ENCODE results near the gene ZNF275. TPM values are rescaled to one million over a fixed set of nuclear protein-coding genes. Genes with fewer than 3 reads are reported as not detected.

ZNF275 gene
- total and polyA plus RNA-seq, 2 donors (not counting 1 experiment from before 2014, with no cell fraction given), result 8.8 to 17.6 TPM

- DNase-seq, result no peak
- TF ChIP-seq, protein P1, sequence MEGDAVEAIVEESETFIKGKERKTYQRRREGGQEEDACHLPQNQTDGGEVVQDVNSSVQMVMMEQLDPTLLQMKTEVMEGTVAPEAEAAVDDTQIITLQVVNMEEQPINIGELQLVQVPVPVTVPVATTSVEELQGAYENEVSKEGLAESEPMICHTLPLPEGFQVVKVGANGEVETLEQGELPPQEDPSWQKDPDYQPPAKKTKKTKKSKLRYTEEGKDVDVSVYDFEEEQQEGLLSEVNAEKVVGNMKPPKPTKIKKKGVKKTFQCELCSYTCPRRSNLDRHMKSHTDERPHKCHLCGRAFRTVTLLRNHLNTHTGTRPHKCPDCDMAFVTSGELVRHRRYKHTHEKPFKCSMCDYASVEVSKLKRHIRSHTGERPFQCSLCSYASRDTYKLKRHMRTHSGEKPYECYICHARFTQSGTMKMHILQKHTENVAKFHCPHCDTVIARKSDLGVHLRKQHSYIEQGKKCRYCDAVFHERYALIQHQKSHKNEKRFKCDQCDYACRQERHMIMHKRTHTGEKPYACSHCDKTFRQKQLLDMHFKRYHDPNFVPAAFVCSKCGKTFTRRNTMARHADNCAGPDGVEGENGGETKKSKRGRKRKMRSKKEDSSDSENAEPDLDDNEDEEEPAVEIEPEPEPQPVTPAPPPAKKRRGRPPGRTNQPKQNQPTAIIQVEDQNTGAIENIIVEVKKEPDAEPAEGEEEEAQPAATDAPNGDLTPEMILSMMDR (IDR thresholded peaks at IDR 0.05), result no peak
- no peak for TF ChIP-seq EZH2 (IDR thresholded peaks at IDR 0.05; ENCODE audit: borderline replicate concordance, insufficient read depth, low read depth, low read length, poor library complexity, severe bottlenecking)
- Histone ChIP-seq H3K36me3 (replicated peaks in 1 of 2; ENCODE audit: control extremely low read depth in 1 of 2, control insufficient read depth in 1 of 2, extremely low read depth in 1 of 2, insufficient read depth in 2 of 2, low read length in 1 of 2) (no peaks in the 10 kb centered on the region), H3K9ac (ENCODE audit: low read length) (no peak overlapping the region), H3K79me2 (ENCODE audit: control insufficient read depth, insufficient read depth, low read length) (no peaks in the 10 kb centered on the region), H3K4me1 (ENCODE audit: control insufficient read depth in 2 of 2, insufficient read depth in 2 of 2, low read length in 2 of 2) (no peaks in the 10 kb centered on the region), H4K20me1 (ENCODE audit: control insufficient read depth, insufficient read depth, low read length, poor library complexity, severe bottlenecking) (no peaks in the 10 kb centered on the region), H3K27me3 (replicated peaks in 1 of 4; ENCODE audit: control extremely low read depth in 1 of 4, control insufficient read depth in 3 of 4, insufficient read depth in 4 of 4, low read length in 3 of 4) (no peaks in the 10 kb centered on the region), H3K9me3 (ENCODE audit: control extremely low read depth in 1 of 3, control insufficient read depth in 2 of 3, insufficient read depth in 1 of 3, low read length in 2 of 3) (no peaks in the 10 kb centered on the region), H3K4me3 (ENCODE audit: control extremely low read depth in 1 of 5, extremely low read depth in 1 of 5, insufficient read depth in 1 of 5, low read depth in 2 of 5, low read length in 4 of 5) (no peak overlapping the region), H3K27ac (ENCODE audit: low read length in 2 of 2) (no peak overlapping the region), H3K4me2 (replicated peaks; ENCODE audit: low read depth, low read length, poor library complexity, severe bottlenecking) (no peak overlapping the region), H2AFZ (ENCODE audit: insufficient read depth, low read depth, low read length, poor library complexity, severe bottlenecking) (no peak overlapping the region)
- no peak for ATAC-seq (ENCODE audit: low read depth)
- intact Hi-C loops (cut with micrococcal nuclease), result no loop called here
- Mint-ChIP-seq H3K27ac (no peak overlapping the region), H3K9me3 (ENCODE audit: insufficient read depth) (no peaks in the 10 kb centered on the region), H3K4me1 (no peaks in the 10 kb centered on the region), H3K4me3 (no peak overlapping the region), H3K27me3 (no peaks in the 10 kb centered on the region)
- CTCF ChIA-PET, result no interaction called here
- WGBS (ENCODE audit: insufficient coverage), result no CpG with 5 or more reads among the region's 5 CpGs
- POLR2A ChIA-PET, result no interaction called here
These were observed 52.1 kb downstream of the ZNF275 start for GRCh38 chrX:153386097-153386496.

- no peaks in the 10 kb centered on the region for H3K4me1 Mint-ChIP-seq
- no peak for DNase-seq
- Histone ChIP-seq H3K9me3 (ENCODE audit: control extremely low read depth in 1 of 3, control insufficient read depth in 2 of 3, insufficient read depth in 1 of 3, low read length in 2 of 3) (no peaks in the 10 kb centered on the region), H4K20me1 (ENCODE audit: control insufficient read depth, insufficient read depth, low read length, poor library complexity, severe bottlenecking) (no peaks in the 10 kb centered on the region), H3K9ac (ENCODE audit: low read length) (no peak overlapping the region), H3K36me3 (replicated peaks in 1 of 2; ENCODE audit: control extremely low read depth in 1 of 2, control insufficient read depth in 1 of 2, extremely low read depth in 1 of 2, insufficient read depth in 2 of 2, low read length in 1 of 2) (no peaks in the 10 kb centered on the region), H3K27ac (ENCODE audit: low read length in 2 of 2) (no peak overlapping the region), H3K79me2 (ENCODE audit: control insufficient read depth, insufficient read depth, low read length) (no peaks in the 10 kb centered on the region), H2AFZ (ENCODE audit: insufficient read depth, low read depth, low read length, poor library complexity, severe bottlenecking) (no peak overlapping the region), H3K4me1 (ENCODE audit: control insufficient read depth in 2 of 2, insufficient read depth in 2 of 2, low read length in 2 of 2) (no peaks in the 10 kb centered on the region), H3K4me2 (replicated peaks; ENCODE audit: low read depth, low read length, poor library complexity, severe bottlenecking) (no peak overlapping the region), H3K4me3 (ENCODE audit: control extremely low read depth in 1 of 5, extremely low read depth in 1 of 5, insufficient read depth in 1 of 5, low read depth in 2 of 5, low read length in 4 of 5) (no peak overlapping the region), H3K27me3 (replicated peaks in 1 of 4; ENCODE audit: control extremely low read depth in 1 of 4, control insufficient read depth in 3 of 4, insufficient read depth in 4 of 4, low read length in 3 of 4) (no peaks in the 10 kb centered on the region)
- H3K4me3 Mint-ChIP-seq, result no peak overlapping the region
- no peaks in the 10 kb centered on the region for H3K9me3 Mint-ChIP-seq (ENCODE audit: insufficient read depth)
- WGBS (ENCODE audit: insufficient coverage), result no CpG with 5 or more reads among the region's 5 CpGs
- ChIA-PET CTCF (no interaction called here), POLR2A (no interaction called here)
- TF ChIP-seq EZH2 (IDR thresholded peaks at IDR 0.05; ENCODE audit: borderline replicate concordance, insufficient read depth, low read depth, low read length, poor library complexity, severe bottlenecking), result no peak
- TF ChIP-seq, protein P1 (IDR thresholded peaks at IDR 0.05), result no peak
- H3K27me3 Mint-ChIP-seq, result no peaks in the 10 kb centered on the region
- intact Hi-C loops (cut with micrococcal nuclease), result no loop called here
- no peak for ATAC-seq (ENCODE audit: low read depth)
- no peak overlapping the region for H3K27ac Mint-ChIP-seq
These were observed 53.4 kb downstream of the ZNF275 start for GRCh38 chrX:153387345-153387744.
